ENCODE results near the gene SNPH. TPM values are rescaled to one million over a fixed set of nuclear protein-coding genes. Genes with fewer than 3 reads are reported as not detected.

SNPH gene
- total and polyA plus RNA-seq, 2 of the 4 experiments (the other 2 are of a cell fraction), result 3.1 to 4.5 TPM

DNA sequence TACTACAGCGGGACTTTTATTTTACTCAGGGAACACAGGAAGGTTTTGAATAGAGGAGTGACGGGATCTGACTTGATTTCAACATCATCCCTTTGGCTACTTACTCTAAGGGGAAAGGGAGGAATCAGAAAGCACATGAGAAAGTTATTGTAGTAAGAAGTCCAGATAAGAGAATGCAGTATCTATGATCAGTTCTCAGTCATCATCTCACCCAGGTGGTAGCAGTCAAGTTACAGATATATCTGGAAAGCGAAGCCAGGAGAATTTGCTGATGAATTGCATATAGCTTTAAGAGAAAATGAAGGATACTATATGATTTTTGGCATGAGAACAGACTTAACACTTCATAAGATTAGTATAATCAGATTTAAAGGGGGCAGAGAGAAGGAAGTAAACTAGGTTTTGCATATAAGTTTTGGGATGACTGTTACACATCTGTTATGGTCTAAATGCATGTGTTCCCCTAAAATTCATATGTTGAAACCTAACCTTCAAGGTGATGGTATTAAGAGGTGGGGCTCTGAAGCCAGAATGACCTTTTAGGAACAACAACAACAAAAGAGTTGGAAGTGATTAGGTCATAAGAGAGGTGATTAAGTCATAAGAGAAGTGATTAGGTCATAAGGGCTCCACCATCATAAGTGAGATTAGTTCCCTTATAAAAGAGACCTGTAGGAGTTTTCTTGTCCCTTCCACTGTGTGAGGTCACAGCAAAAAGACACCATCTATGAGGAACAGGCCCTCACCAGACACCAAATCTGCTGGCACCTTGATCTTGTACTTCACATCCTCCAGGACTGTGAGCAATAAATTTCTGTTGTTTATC is 33.6 kb upstream of the SNPH start:
- no TSS peak for BruUV-seq (replicated peaks)
- in situ Hi-C loops (cut with MboI; ENCODE audit: low sequenced_read_pairs), result no loop called here
- ATAC-seq (ENCODE audit: low read depth), result no peak
- Histone ChIP-seq H2BK20ac (ENCODE audit: low read depth, low read length) (no peak overlapping the region), H3K27ac (ENCODE audit: insufficient read depth, low read length) (no peak overlapping the region), H3K9ac (ENCODE audit: low read depth, low read length) (no peak overlapping the region), H3K79me1 (ENCODE audit: low read depth in 1 of 2, low read length in 2 of 2) (no peaks in the 10 kb centered on the region), H3K9me1 (ENCODE audit: insufficient read depth, low read length) (no peaks in the 10 kb centered on the region), H3K9me3 (ENCODE audit: control insufficient read depth, insufficient read depth, low read length) (no peaks in the 10 kb centered on the region), H4K5ac (ENCODE audit: low read depth, low read length) (no peak overlapping the region), H3K23ac (ENCODE audit: low read depth, low read length) (no peak overlapping the region), H2BK15ac (ENCODE audit: low read depth, low read length) (no peak overlapping the region), H3K4ac (ENCODE audit: low read depth, low read length) (no peak overlapping the region), H3K56ac (ENCODE audit: extremely low read depth, insufficient read depth, low read length) (no peak overlapping the region), H3K18ac (ENCODE audit: low read depth, low read length) (no peak overlapping the region), H2AFZ (replicated peaks; ENCODE audit: low read length, poor library complexity) (no peak overlapping the region), H3K4me2 (ENCODE audit: low read depth, low read length) (no peak overlapping the region), H3K14ac (replicated peaks; ENCODE audit: low read depth, low read length) (no peak overlapping the region), H2AK5ac (ENCODE audit: low read depth, low read length) (no peak overlapping the region), H2AK9ac (replicated peaks; ENCODE audit: low read depth, low read length, poor library complexity) (no peak overlapping the region), H3K4me3 (ENCODE audit: insufficient read depth, low read depth, low read length) (no peak overlapping the region), H3K36me3 (ENCODE audit: control insufficient read depth, insufficient read depth, low read length) (no peaks in the 10 kb centered on the region), H4K91ac (ENCODE audit: insufficient read depth, low read depth, low read length) (no peak overlapping the region), H2BK5ac (ENCODE audit: low read depth, low read length, poor library complexity, severe bottlenecking) (no peak overlapping the region), H2BK120ac (ENCODE audit: low read depth, low read length) (no peak overlapping the region), H4K20me1 (ENCODE audit: insufficient read depth, low read length) (no peaks in the 10 kb centered on the region), H4K8ac (ENCODE audit: low read depth in 2 of 2, low read length in 2 of 2) (no peak overlapping the region), H3K4me1 (ENCODE audit: control insufficient read depth, insufficient read depth, low read length) (no peaks in the 10 kb centered on the region), H3K27me3 (ENCODE audit: control insufficient read depth, insufficient read depth, low read length) (peaks cover 22% of the 10 kb centered on the region)
- ChIA-PET POLR2A (ENCODE audit: unreplicated experiment) (no interaction called here), CTCF (no interaction called here)
- intact Hi-C loops (cut with micrococcal nuclease), result no loop called here
- no CpG with 5 or more reads among the region's 3 CpGs for WGBS, 2 experiments (ENCODE audit: extremely low coverage in 2 of 2, insufficient read length in 1 of 2)
- no peak for DNase-seq
- dilution Hi-C loops (cut with HindIII; ENCODE audit: low sequenced_read_pairs, unreplicated experiment), result no loop called here
- TF ChIP-seq CEBPB (IDR thresholded peaks at IDR 0.05; ENCODE audit: low read depth, low read length), result no peak
- TF ChIP-seq NFE2L2 (IDR thresholded peaks at IDR 0.05; ENCODE audit: low read depth, low read length), result no peak
- no peak for TF ChIP-seq SMC3 (IDR thresholded peaks at IDR 0.05; ENCODE audit: low read depth, low read length)

All from IMR-90 (cell line).